ENCODE data around the gene NIPA2. TPM values are rescaled to one million over a fixed set of nuclear protein-coding genes. Genes with fewer than 3 reads are reported as not detected.
"Not testable (repeated sequence)": the region's sequence is repeated elsewhere in the genome, so short reads cannot be mapped to it uniquely, and the experiment has no call there.

NIPA2 gene
- total RNA-seq, 3 donors from 2014 or later (not counting 1 experiment from before 2014, with no cell fraction given) = 37.3 to 41.3 (median 40.9) TPM

- no peak overlapping the region for H3K27ac Mint-ChIP-seq
- H3K4me1 Mint-ChIP-seq = peaks cover 8 to 27% of the 10 kb centered on the region in 2 donors
- TF ChIP-seq CTCF (IDR thresholded peaks at IDR 0.05) = no peak
- DNase-seq (peak in 1 of 2 donors; percentile 11), ATAC-seq (no peak)
- Histone ChIP-seq H3K27me3 (ENCODE audit: control insufficient read depth, insufficient read depth, low read length) (no peaks in the 10 kb centered on the region), H3K27ac (ENCODE audit: low read length) (no peak overlapping the region), H3K36me3 (ENCODE audit: control insufficient read depth, insufficient read depth, low read length) (no peaks in the 10 kb centered on the region), H3K4me1 (ENCODE audit: control insufficient read depth, insufficient read depth, low read length) (peaks cover 2% of the 10 kb centered on the region), H3K4me3 (ENCODE audit: low read length) (no peak overlapping the region), H3K9me3 (ENCODE audit: control insufficient read depth, insufficient read depth, low read length) (no peaks in the 10 kb centered on the region)
- no peak overlapping the region for H3K4me3 Mint-ChIP-seq
- WGBS (ENCODE audit: insufficient coverage) = 95% methylated on average over 20 of the region's 20 CpGs
- H3K36me3 Mint-ChIP-seq = no peaks in the 10 kb centered on the region
- no peaks in the 10 kb centered on the region for H3K27me3 Mint-ChIP-seq (ENCODE audit: low read depth in 2 of 2)
- intact Hi-C loops (cut with micrococcal nuclease) = no loop called here
- no peaks in the 10 kb centered on the region for H3K9me3 Mint-ChIP-seq
Measured at GRCh38 chr15:22795206-22796063, 43.0 kb upstream of the NIPA2 start.

DNA sequence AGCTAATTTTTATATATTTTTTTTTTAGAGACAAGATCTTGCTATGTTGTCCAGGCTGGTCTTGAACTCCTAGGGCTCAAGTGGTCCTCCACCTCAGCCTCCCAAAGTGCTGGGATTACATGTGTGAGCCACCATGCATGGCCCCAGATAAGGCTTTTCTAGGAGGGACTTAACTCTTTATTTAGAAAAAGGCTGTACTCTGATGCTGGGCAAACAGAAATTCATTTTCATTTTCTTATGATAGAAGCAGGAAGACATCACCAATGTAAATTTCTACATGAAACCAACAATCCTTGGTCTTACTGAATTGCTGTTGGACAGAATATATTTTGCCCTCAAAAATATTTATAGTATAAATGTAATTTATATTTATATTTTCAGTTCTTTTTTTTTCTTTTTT, 42.4 kb upstream of the NIPA2 start:
- intact Hi-C loops (cut with micrococcal nuclease) = no loop called here
- Mint-ChIP-seq H3K27ac (peak overlapping the region in 1 of 2 donors; percentile 29), H3K9me3 (no peaks in the 10 kb centered on the region), H3K27me3 (ENCODE audit: low read depth in 2 of 2) (no peaks in the 10 kb centered on the region), H3K4me1 (peaks cover 10 to 30% of the 10 kb centered on the region in 2 donors), H3K36me3 (no peaks in the 10 kb centered on the region), H3K4me3 (no peak overlapping the region)
- DNase-seq (no peak), ATAC-seq (no peak)
- no peak for TF ChIP-seq CTCF (IDR thresholded peaks at IDR 0.05)
- peaks cover 2% of the 10 kb centered on the region for H3K4me1 ChIP-seq (ENCODE audit: control insufficient read depth, insufficient read depth, low read length)
- no peak overlapping the region for H3K4me3 ChIP-seq (ENCODE audit: low read length)
- H3K36me3 ChIP-seq (ENCODE audit: control insufficient read depth, insufficient read depth, low read length) = no peaks in the 10 kb centered on the region
- no peaks in the 10 kb centered on the region for H3K27me3 ChIP-seq (ENCODE audit: control insufficient read depth, insufficient read depth, low read length)
- H3K9me3 ChIP-seq (ENCODE audit: control insufficient read depth, insufficient read depth, low read length) = no peaks in the 10 kb centered on the region
- H3K27ac ChIP-seq (ENCODE audit: low read length) = peak overlapping the region; percentile 52

DNA sequence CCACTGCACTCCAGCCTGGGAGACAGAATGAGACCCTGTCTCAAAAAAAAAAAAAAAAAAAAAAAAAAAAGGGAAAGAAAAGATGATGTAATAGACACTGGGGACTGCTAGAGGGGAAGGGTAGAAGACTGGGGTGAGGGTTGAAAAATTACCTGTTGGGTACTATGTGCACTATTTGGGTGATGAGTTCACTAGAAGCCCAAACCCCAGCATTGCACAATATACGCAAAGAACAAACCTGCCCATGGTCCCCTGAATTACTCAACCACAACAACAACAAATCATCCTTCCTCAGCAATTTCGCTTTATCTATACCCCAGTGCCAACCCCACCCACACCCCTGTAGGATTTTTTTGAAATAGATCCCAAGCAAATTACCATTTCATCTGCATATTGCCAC, 38.6 kb upstream of the NIPA2 start:
- H3K4me1 ChIP-seq (ENCODE audit: control insufficient read depth, insufficient read depth, low read length) = peaks cover 2% of the 10 kb centered on the region
- no peak overlapping the region for H3K27ac ChIP-seq (ENCODE audit: low read length)
- H3K36me3 ChIP-seq (ENCODE audit: control insufficient read depth, insufficient read depth, low read length) = no peaks in the 10 kb centered on the region
- no peak for TF ChIP-seq CTCF (IDR thresholded peaks at IDR 0.05)
- no peak overlapping the region for H3K27ac Mint-ChIP-seq
- DNase-seq (no peak), ATAC-seq (no peak)
- no peaks in the 10 kb centered on the region for H3K27me3 ChIP-seq (ENCODE audit: control insufficient read depth, insufficient read depth, low read length)
- H3K4me3 Mint-ChIP-seq = no peak overlapping the region
- 89% methylated on average over 2 of the region's 2 CpGs for WGBS (ENCODE audit: insufficient coverage)
- intact Hi-C loops (cut with micrococcal nuclease) = no loop called here
- H3K27me3 Mint-ChIP-seq (ENCODE audit: low read depth in 2 of 2) = no peaks in the 10 kb centered on the region
- H3K36me3 Mint-ChIP-seq = no peaks in the 10 kb centered on the region
- no peaks in the 10 kb centered on the region for H3K9me3 ChIP-seq (ENCODE audit: control insufficient read depth, insufficient read depth, low read length)
- H3K9me3 Mint-ChIP-seq = no peaks in the 10 kb centered on the region
- H3K4me1 Mint-ChIP-seq = peaks cover 13 to 27% of the 10 kb centered on the region in 2 donors
- no peak overlapping the region for H3K4me3 ChIP-seq (ENCODE audit: low read length)

DNA sequence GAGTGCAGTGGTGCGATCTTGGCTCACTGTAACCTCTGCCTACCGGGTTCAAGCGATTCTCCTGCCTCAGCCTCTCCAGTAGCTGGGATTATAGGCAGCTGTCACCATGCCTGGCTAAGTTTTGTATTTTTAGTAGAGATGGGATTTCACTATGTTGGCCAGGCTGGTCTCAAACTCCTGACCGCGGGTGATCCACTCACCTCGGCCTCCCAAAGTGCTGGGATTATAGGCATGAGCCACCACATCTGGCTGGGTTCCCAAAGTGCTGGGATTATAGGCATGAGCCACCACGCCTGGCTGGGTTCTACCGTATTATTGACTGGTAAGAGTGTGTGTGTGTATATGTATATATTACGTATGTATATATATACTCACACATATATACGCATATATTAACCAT, 35.5 kb upstream of the NIPA2 start:
- H3K4me3 ChIP-seq (ENCODE audit: low read length); DNase-seq; H3K4me3 Mint-ChIP-seq; ATAC-seq; H3K36me3 ChIP-seq (ENCODE audit: control insufficient read depth, insufficient read depth, low read length); H3K27me3 ChIP-seq (ENCODE audit: control insufficient read depth, insufficient read depth, low read length); H3K27ac ChIP-seq (ENCODE audit: low read length); H3K27ac Mint-ChIP-seq; H3K36me3 Mint-ChIP-seq; H3K9me3 Mint-ChIP-seq; intact Hi-C loops (cut with micrococcal nuclease); H3K4me1 ChIP-seq (ENCODE audit: control insufficient read depth, insufficient read depth, low read length); H3K9me3 ChIP-seq (ENCODE audit: control insufficient read depth, insufficient read depth, low read length); H3K27me3 Mint-ChIP-seq (ENCODE audit: low read depth in 2 of 2): not testable (repeated sequence)
- WGBS (ENCODE audit: insufficient coverage) = 98% methylated on average over 6 of the region's 10 CpGs
- peaks cover 19 to 30% of the 10 kb centered on the region in 2 donors for H3K4me1 Mint-ChIP-seq
